Neural cell (in vitro differentiated cells): ENCODE results near the gene TUBA8. TPM values are rescaled to one million over a fixed set of nuclear protein-coding genes. Genes with fewer than 3 reads are reported as not detected.

Experiments
- H2AFZ ChIP-seq: fragments of 200-600, 300-800 bp; sonication (generic), shearing (Covaris generic); 2 replicates; pipeline ENCODE4 v1.6.0; 2014; ENCODE audit warnings: low read depth, mild to moderate bottlenecking, antibody characterized with exemption, low read length, moderate library complexity
- H3F3A ChIP-seq: fragments of 200-600 bp; shearing (Covaris generic); 2 replicates; pipeline ENCODE4 v1.6.1; 2016; ENCODE audit warnings: mild to moderate bottlenecking, moderate library complexity, mixed read lengths, antibody characterized with exemption, low read length; ENCODE audit not compliant: insufficient read depth, poor library complexity, severe bottlenecking
- H3K27ac ChIP-seq: fragments of 200-600, 300-800 bp; sonication (generic), shearing (Covaris generic); 2 replicates; pipeline ENCODE4 v1.5.1; 2014; ENCODE audit warnings: mild to moderate bottlenecking, low read length, moderate library complexity
- H3K27me3 ChIP-seq: fragments of 300-800, 200-600 bp; sonication (generic), shearing (Covaris generic); 2 replicates; pipeline ENCODE4 v1.6.0; 2014; ENCODE audit warnings: mild to moderate bottlenecking, low read depth, low read length, moderate library complexity; ENCODE audit not compliant: insufficient read depth
- H3K36me3 ChIP-seq: fragments of 300-800, 200-600 bp; sonication (generic), shearing (Covaris generic); 2 replicates; pipeline ENCODE4 v1.5.1; 2014; ENCODE audit warnings: mild to moderate bottlenecking, antibody characterized with exemption, low read length, moderate library complexity; ENCODE audit not compliant: insufficient read depth
- H3K4me2 ChIP-seq: fragments of 300-800, 200-600 bp; sonication (generic), shearing (Covaris generic); 2 replicates; pipeline ENCODE4 v1.6.0; 2014; ENCODE audit warnings: mild to moderate bottlenecking, low read length
- H3K4me3 ChIP-seq: fragments of 300-800, 200-600 bp; sonication (generic), shearing (Covaris generic); 2 replicates; pipeline ENCODE4 v1.5.1; 2014; ENCODE audit warnings: mild to moderate bottlenecking, low read length, moderate library complexity
- H3K79me2 ChIP-seq: fragments of 200-600 bp; shearing (Covaris generic); replicated peaks from 2 replicates; pipeline ENCODE4 v1.6.0; 2014; ENCODE audit warnings: mild to moderate bottlenecking, low read length, moderate library complexity; ENCODE audit not compliant: insufficient read depth
- H3K9ac ChIP-seq: fragments of 300-800, 200-600 bp; sonication (generic), shearing (Covaris generic); 2 replicates; pipeline ENCODE4 v1.6.1; 2016; ENCODE audit warnings: mild to moderate bottlenecking, low read length, mixed read lengths
- H3K9me2 ChIP-seq: fragments of 200-600 bp; shearing (Covaris generic); 2 replicates; pipeline ENCODE4 v1.6.1; 2016; ENCODE audit warnings: mild to moderate bottlenecking, low read length, mixed read lengths; ENCODE audit not compliant: insufficient read depth
- H3K9me3 ChIP-seq: fragments of 200-600, 300-800 bp; sonication (generic), shearing (Covaris generic); 2 replicates; pipeline ENCODE4 v1.6.1; 2016; ENCODE audit warnings: mild to moderate bottlenecking, mixed run types, low read length, moderate library complexity, mixed read lengths
- H4K20me1 ChIP-seq: fragments of 200-600 bp; shearing (Covaris generic); 2 replicates; pipeline ENCODE4 v1.6.1; 2016; ENCODE audit warnings: mild to moderate bottlenecking, mixed run types; ENCODE audit not compliant: insufficient read depth
- EP300 ChIP-seq: fragments of 450-650 bp; conservative IDR thresholded peaks from 2 replicates; pipeline ENCODE4 v1.6.1; 2014; ENCODE audit warnings: antibody characterized with exemption, mild to moderate bottlenecking, moderate library complexity; ENCODE audit not compliant: poor library complexity, severe bottlenecking
- EZH2 ChIP-seq: fragments of 200-600, 300-800 bp; shearing (Covaris generic), sonication (generic); IDR thresholded peaks from 2 replicates; pipeline ENCODE4 v1.6.1; 2014; ENCODE audit warnings: antibody characterized with exemption, low read length, borderline replicate concordance, mild to moderate bottlenecking; ENCODE audit not compliant: insufficient read depth, poor library complexity, severe bottlenecking
- MXI1 ChIP-seq: fragments of 450-650 bp; conservative IDR thresholded peaks from 2 replicates; pipeline ENCODE4 v1.6.1; 2014; ENCODE audit warnings: antibody characterized with exemption, mild to moderate bottlenecking; ENCODE audit not compliant: poor library complexity, severe bottlenecking
- POLR2AphosphoS5 ChIP-seq: IDR thresholded peaks from 2 replicates; pipeline ENCODE4 v1.6.1; 2012
- RAD21 ChIP-seq: fragments of 450-650 bp; conservative IDR thresholded peaks from 2 replicates; pipeline ENCODE4 v1.6.1; 2014; ENCODE audit warnings: antibody characterized with exemption, mild to moderate bottlenecking, moderate library complexity
- SMC3 ChIP-seq: fragments of 450-650 bp; conservative IDR thresholded peaks from 2 replicates; pipeline ENCODE4 v1.6.1; 2014; ENCODE audit warnings: antibody characterized with exemption, mild to moderate bottlenecking, moderate library complexity; ENCODE audit not compliant: poor library complexity
- TAF1 ChIP-seq: IDR thresholded peaks from 2 replicates; pipeline ENCODE4 v1.6.1; 2012; ENCODE audit warnings: low read depth
- polyA plus RNA-seq: library from polyadenylated mRNA; depleted of rRNA; stranded (reverse); fragments of >200 nt; gene quantifications from 2 replicates; pipeline ENCODE4 v1.2.3, GENCODE V29; 2014
- TF ChIP-seq, protein P1 (sequence below): IDR thresholded peaks from 2 replicates; pipeline ENCODE4 v1.6.1; 2012; ENCODE audit warnings: borderline replicate concordance
- TF ChIP-seq, protein P2 (sequence below): fragments of 450-650 bp; IDR thresholded peaks from 2 replicates; pipeline ENCODE4 v1.5.1; 2014; ENCODE audit warnings: antibody characterized with exemption, mild to moderate bottlenecking, moderate library complexity; ENCODE audit not compliant: poor library complexity, severe bottlenecking

TUBA8 gene
- polyA plus RNA-seq, 1 donor from 2014 or later: 1.8 TPM

DNA sequence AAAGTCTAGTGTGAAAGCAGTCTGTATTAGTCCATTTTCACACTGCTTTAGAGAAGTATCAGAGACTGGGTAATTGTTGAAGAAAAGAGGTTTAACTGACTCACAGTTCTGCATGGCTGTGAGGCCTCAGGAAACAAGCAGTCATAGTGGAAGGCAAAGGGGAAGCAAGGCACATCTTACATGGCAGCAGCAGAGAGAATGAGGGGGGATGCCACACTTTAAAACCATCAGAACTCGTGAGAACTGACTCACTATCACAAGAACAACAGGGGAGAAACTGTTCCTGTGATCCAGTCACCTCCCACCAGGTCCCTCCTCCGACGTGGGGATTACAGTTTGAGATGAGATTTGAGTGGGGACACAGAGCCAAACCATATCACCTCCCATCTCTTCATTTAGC is 13.8 kb upstream of the TUBA8 start:
- TF ChIP-seq, protein P1, sequence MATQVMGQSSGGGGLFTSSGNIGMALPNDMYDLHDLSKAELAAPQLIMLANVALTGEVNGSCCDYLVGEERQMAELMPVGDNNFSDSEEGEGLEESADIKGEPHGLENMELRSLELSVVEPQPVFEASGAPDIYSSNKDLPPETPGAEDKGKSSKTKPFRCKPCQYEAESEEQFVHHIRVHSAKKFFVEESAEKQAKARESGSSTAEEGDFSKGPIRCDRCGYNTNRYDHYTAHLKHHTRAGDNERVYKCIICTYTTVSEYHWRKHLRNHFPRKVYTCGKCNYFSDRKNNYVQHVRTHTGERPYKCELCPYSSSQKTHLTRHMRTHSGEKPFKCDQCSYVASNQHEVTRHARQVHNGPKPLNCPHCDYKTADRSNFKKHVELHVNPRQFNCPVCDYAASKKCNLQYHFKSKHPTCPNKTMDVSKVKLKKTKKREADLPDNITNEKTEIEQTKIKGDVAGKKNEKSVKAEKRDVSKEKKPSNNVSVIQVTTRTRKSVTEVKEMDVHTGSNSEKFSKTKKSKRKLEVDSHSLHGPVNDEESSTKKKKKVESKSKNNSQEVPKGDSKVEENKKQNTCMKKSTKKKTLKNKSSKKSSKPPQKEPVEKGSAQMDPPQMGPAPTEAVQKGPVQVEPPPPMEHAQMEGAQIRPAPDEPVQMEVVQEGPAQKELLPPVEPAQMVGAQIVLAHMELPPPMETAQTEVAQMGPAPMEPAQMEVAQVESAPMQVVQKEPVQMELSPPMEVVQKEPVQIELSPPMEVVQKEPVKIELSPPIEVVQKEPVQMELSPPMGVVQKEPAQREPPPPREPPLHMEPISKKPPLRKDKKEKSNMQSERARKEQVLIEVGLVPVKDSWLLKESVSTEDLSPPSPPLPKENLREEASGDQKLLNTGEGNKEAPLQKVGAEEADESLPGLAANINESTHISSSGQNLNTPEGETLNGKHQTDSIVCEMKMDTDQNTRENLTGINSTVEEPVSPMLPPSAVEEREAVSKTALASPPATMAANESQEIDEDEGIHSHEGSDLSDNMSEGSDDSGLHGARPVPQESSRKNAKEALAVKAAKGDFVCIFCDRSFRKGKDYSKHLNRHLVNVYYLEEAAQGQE: no peak
- TF ChIP-seq MXI1: no peak
- no peak for TF ChIP-seq TAF1
- no peak for TF ChIP-seq EZH2
- no peak for TF ChIP-seq SMC3
- TF ChIP-seq, protein P2, sequence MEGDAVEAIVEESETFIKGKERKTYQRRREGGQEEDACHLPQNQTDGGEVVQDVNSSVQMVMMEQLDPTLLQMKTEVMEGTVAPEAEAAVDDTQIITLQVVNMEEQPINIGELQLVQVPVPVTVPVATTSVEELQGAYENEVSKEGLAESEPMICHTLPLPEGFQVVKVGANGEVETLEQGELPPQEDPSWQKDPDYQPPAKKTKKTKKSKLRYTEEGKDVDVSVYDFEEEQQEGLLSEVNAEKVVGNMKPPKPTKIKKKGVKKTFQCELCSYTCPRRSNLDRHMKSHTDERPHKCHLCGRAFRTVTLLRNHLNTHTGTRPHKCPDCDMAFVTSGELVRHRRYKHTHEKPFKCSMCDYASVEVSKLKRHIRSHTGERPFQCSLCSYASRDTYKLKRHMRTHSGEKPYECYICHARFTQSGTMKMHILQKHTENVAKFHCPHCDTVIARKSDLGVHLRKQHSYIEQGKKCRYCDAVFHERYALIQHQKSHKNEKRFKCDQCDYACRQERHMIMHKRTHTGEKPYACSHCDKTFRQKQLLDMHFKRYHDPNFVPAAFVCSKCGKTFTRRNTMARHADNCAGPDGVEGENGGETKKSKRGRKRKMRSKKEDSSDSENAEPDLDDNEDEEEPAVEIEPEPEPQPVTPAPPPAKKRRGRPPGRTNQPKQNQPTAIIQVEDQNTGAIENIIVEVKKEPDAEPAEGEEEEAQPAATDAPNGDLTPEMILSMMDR: no peak
- TF ChIP-seq EP300: no peak
- TF ChIP-seq RAD21: no peak
- TF ChIP-seq POLR2AphosphoS5: no peak
- no peak overlapping the region for H2AFZ ChIP-seq
- no peaks in the 10 kb centered on the region for H3K9me3 ChIP-seq
- no peak overlapping the region for H3K4me3 ChIP-seq
- H3K79me2 ChIP-seq: no peaks in the 10 kb centered on the region
- no peak overlapping the region for H3K9ac ChIP-seq
- H3K36me3 ChIP-seq: no peaks in the 10 kb centered on the region
- no peaks in the 10 kb centered on the region for H3F3A ChIP-seq
- no peaks in the 10 kb centered on the region for H3K9me2 ChIP-seq
- no peaks in the 10 kb centered on the region for H3K27me3 ChIP-seq
- no peak overlapping the region for H3K27ac ChIP-seq
- no peaks in the 10 kb centered on the region for H4K20me1 ChIP-seq
- H3K4me2 ChIP-seq: no peak overlapping the region

DNA sequence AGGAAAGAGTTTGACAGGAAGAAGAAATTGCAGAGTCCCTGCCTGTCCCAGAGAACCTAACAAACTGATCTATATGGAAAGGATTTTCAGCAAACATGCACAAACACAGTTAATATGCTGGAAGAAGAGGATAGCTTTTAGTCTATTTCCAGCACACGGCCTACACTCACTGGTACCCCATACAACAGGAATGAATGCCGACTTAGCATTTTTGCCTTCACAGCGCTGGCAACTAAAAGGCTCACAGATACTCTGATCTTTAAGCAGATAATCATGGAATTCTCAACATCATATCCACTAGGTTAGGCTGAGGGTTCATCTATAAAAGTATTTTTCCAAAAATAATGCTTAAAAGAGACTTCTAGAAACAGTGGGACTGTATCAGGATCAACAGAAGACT is 9.8 kb upstream of the TUBA8 start:
- no peak overlapping the region for H3K4me3 ChIP-seq
- no peak overlapping the region for H3K4me2 ChIP-seq
- no peak overlapping the region for H2AFZ ChIP-seq
- H3K27me3 ChIP-seq: no peaks in the 10 kb centered on the region
- no peaks in the 10 kb centered on the region for H3F3A ChIP-seq
- H4K20me1 ChIP-seq: no peaks in the 10 kb centered on the region
- H3K79me2 ChIP-seq: no peaks in the 10 kb centered on the region
- H3K9me2 ChIP-seq: no peaks in the 10 kb centered on the region
- H3K36me3 ChIP-seq: no peaks in the 10 kb centered on the region
- no peak overlapping the region for H3K9ac ChIP-seq
- H3K27ac ChIP-seq: no peak overlapping the region
- H3K9me3 ChIP-seq: no peaks in the 10 kb centered on the region
- TF ChIP-seq MXI1: no peak
- TF ChIP-seq EP300: no peak
- no peak for TF ChIP-seq EZH2

GRCh38 chr22:18101536-18101935 is 9.1 kb upstream of the TUBA8 start:
- Histone ChIP-seq H2AFZ (no peak overlapping the region), H4K20me1 (no peaks in the 10 kb centered on the region), H3K4me3 (no peak overlapping the region), H3K27ac (no peak overlapping the region), H3K79me2 (no peaks in the 10 kb centered on the region), H3K9me2 (no peaks in the 10 kb centered on the region), H3K36me3 (no peaks in the 10 kb centered on the region), H3K9me3 (no peaks in the 10 kb centered on the region), H3F3A (no peaks in the 10 kb centered on the region), H3K4me2 (no peak overlapping the region), H3K9ac (no peak overlapping the region), H3K27me3 (no peaks in the 10 kb centered on the region)
- TF ChIP-seq RAD21 (no peak), POLR2AphosphoS5 (no peak), SMC3 (no peak), TAF1 (no peak), EZH2 (no peak), EP300 (no peak), MXI1 (no peak)
- TF ChIP-seq, protein P2: no peak
- TF ChIP-seq, protein P1: no peak
